K562 (cell line): Measurements from ENCODE around the gene HOXC5. TPM values are rescaled to one million over a fixed set of nuclear protein-coding genes. Genes with fewer than 3 reads are reported as not detected.

ENCODE experiments used
- BDP1 ChIP-seq: IDR thresholded peaks from 3 replicates; pipeline ENCODE4 v1.6.1; 2011; ENCODE audit not compliant: insufficient read length, insufficient read depth
- ESRRA ChIP-seq: fragments of 450-650 bp; IDR thresholded peaks from 2 replicates; pipeline ENCODE4 v1.6.1; 2014; ENCODE audit warnings: low read depth, mild to moderate bottlenecking, moderate library complexity, borderline replicate concordance
- GTF2B ChIP-seq: IDR thresholded peaks from 2 replicates; pipeline ENCODE4 v1.6.1; 2011; ENCODE audit not compliant: insufficient read length; ENCODE audit errors: extremely low read depth
- HDAC6 ChIP-seq: IDR thresholded peaks from 2 replicates; pipeline ENCODE4 v1.6.1; 2012; ENCODE audit warnings: low read depth, mild to moderate bottlenecking, control low read depth, inconsistent platforms, low read length, moderate library complexity
- MCM3 ChIP-seq: fragments of 450-650 bp; IDR thresholded peaks from 2 replicates; pipeline ENCODE4 v1.6.1; 2016
- MEIS2 ChIP-seq: fragments of 450-650 bp; IDR thresholded peaks from 2 replicates; pipeline ENCODE4 v1.6.1; 2014; ENCODE audit warnings: mild to moderate bottlenecking; ENCODE audit not compliant: partially characterized antibody
- MYNN ChIP-seq, 2 experiments: sonication (generic); formaldehyde crosslinking in 1 of 2; IDR thresholded peaks; 2 replicates each; pipeline versions ENCODE4 v1.5.0 to v1.6.1; 2016 to 2020; ENCODE audit warnings: antibody characterized with exemption in 1 of 2, missing genetic modification reagents in 1 of 2
- PCBP2 ChIP-seq: fragments of 200-400 bp; formaldehyde crosslinking; IDR thresholded peaks from 2 replicates; pipeline ENCODE4 v1.6.1; 2018; ENCODE audit warnings: low read length, low read depth, mild to moderate bottlenecking, moderate library complexity; ENCODE audit not compliant: poor library complexity, severe bottlenecking
- PHF8 ChIP-seq: fragments of 200-600 bp; sonication (generic); IDR thresholded peaks from 2 replicates; pipeline ENCODE4 v1.6.1; 2012; ENCODE audit warnings: mixed run types, mild to moderate bottlenecking, inconsistent platforms, low read length, moderate library complexity, borderline replicate concordance
- PRDM10 ChIP-seq: fragments of 450-650 bp; IDR thresholded peaks from 2 replicates; pipeline ENCODE4 v1.6.1; 2018; ENCODE audit not compliant: partially characterized antibody
- SRSF3 ChIP-seq: fragments of 200-400 bp; formaldehyde crosslinking; IDR thresholded peaks from 2 replicates; pipeline ENCODE4 v1.6.1; 2016; ENCODE audit warnings: mild to moderate bottlenecking, low read length, moderate library complexity; ENCODE audit not compliant: insufficient read depth
- STAT6 ChIP-seq: sonication (generic); formaldehyde crosslinking; IDR thresholded peaks from 2 replicates; pipeline ENCODE4 v1.8.1; 2023; ENCODE audit warnings: mild to moderate bottlenecking, missing genetic modification reagents
- THRAP3 ChIP-seq: fragments of 450-650 bp; IDR thresholded peaks from 2 replicates; pipeline ENCODE4 v1.6.1; 2016; ENCODE audit warnings: mild to moderate bottlenecking, inconsistent platforms, borderline replicate concordance
- XRCC3 ChIP-seq: fragments of 450-650 bp; IDR thresholded peaks from 2 replicates; pipeline ENCODE4 v1.6.1; 2017; ENCODE audit warnings: mild to moderate bottlenecking, moderate library complexity
- ZC3H4 ChIP-seq: sonication (generic); formaldehyde crosslinking; IDR thresholded peaks from 2 replicates; pipeline ENCODE4 v1.9.0; 2021; ENCODE audit warnings: missing genetic modification reagents, borderline replicate concordance
- ZEB2 ChIP-seq: fragments of 450-650 bp; IDR thresholded peaks from 2 replicates; pipeline ENCODE4 v1.6.1; 2016
- ZNF197 ChIP-seq: fragments of 200-800 bp; sonication (Bioruptor generic); IDR thresholded peaks from 2 replicates; pipeline ENCODE4 v1.6.1; 2016; ENCODE audit warnings: low read depth, missing genetic modification characterization, missing compliant biosample characterization
- ZNF24 ChIP-seq: fragments of 450-650 bp; IDR thresholded peaks from 2 replicates; pipeline ENCODE4 v1.6.1; 2016
- ZNF512 ChIP-seq: IDR thresholded peaks from 2 replicates; pipeline ENCODE4 v1.6.1; 2016; ENCODE audit warnings: missing genetic modification characterization, missing compliant biosample characterization
- ZNF766 ChIP-seq: fragments of 200-800 bp; sonication (Bioruptor generic); conservative IDR thresholded peaks from 2 replicates; pipeline ENCODE4 v1.6.1; 2016; ENCODE audit warnings: missing genetic modification characterization, missing compliant biosample characterization
- polyA plus RNA-seq, 8 experiments: library from polyadenylated mRNA; depleted of rRNA in 4 of 8; stranded (reverse) in 5 of 8; unstranded in 3 of 8; fragments of >200 nt; fragmentation: Nextera tagmentation in 2 of 8; fragmentation: Illumina TruSeq in 1 of 8; extraction: Ambion mirVana in 2 of 8; extraction: Trizol in 1 of 8; gene quantifications; 2 replicates each; pipeline versions ENCODE4 v1.2.1 to v1.2.3, GENCODE V29; 2011 to 2014; ENCODE audit warnings: inconsistent platforms in 1 of 8, missing spikeins in 1 of 8
- total RNA-seq, 7 experiments: library from RNA; depleted of rRNA in 6 of 7; stranded (reverse); fragments of >200 nt in 6 of 7; fragmentation: Illumina TruSeq in 2 of 7; extraction: Trizol in 2 of 7; gene quantifications; 2 replicates each; pipeline versions ENCODE4 v1.2.1 to v1.2.3, GENCODE V29; 2011 to 2021; ENCODE audit warnings: low replicate concordance in 1 of 7

HOXC5 gene
- total and polyA plus RNA-seq, 9 of the 15 experiments (the other 6 are each of a cell fraction or from before 2014, with no cell fraction given): 0.10 to 0.44 (median 0.18) TPM; not detected in 4

GRCh38 chr12:53999559-54000115 is 33.2 kb upstream of the HOXC5 start (continued):
- TF ChIP-seq MEIS2 (peak; percentile 86), MYNN (IDR thresholded peaks at IDR 0.05) (no peak), MYNN (CRISPR knock-in tag; IDR thresholded peaks at IDR 0.05) (no peak), ZNF197 (no peak), ZNF766 (CRISPR knock-in tag) (no peak), STAT6 (CRISPR knock-in tag) (no peak), ZNF512 (tag) (no peak), ESRRA (no peak), THRAP3 (no peak), BDP1 (no peak), HDAC6 (no peak), PCBP2 (no peak), MCM3 (no peak), PRDM10 (peak; percentile 96), ZEB2 (no peak), PHF8 (no peak), ZC3H4 (no peak), ZNF24 (no peak), GTF2B (no peak), SRSF3 (0 out of 2 replicates have a peak, but pooled peaks have one; percentile 51), XRCC3 (no peak)
